IPS-20b (cell line): ENCODE data around the gene MRPS9.

Experiments
- H3K27ac ChIP-seq: one replicate; pipeline ENCODE4 v1.5.1; 2013; ENCODE audit warnings: low read length
- H3K27me3 ChIP-seq: 2 replicates; pipeline ENCODE4 v1.6.1; 2013; ENCODE audit warnings: mild to moderate bottlenecking, low read length, inconsistent platforms; ENCODE audit not compliant: insufficient read depth
- H3K36me3 ChIP-seq: 2 replicates; pipeline ENCODE4 v1.6.1; 2013; ENCODE audit warnings: low read depth, mild to moderate bottlenecking, inconsistent platforms, low read length, moderate library complexity; ENCODE audit not compliant: insufficient read depth
- H3K4me1 ChIP-seq: 2 replicates; pipeline ENCODE4 v1.6.1; 2013; ENCODE audit warnings: mild to moderate bottlenecking, control low read depth, inconsistent platforms, low read length, moderate library complexity; ENCODE audit not compliant: insufficient read depth
- H3K4me3 ChIP-seq: 2 replicates; pipeline ENCODE4 v1.5.1; 2013; ENCODE audit warnings: mild to moderate bottlenecking, low read length, inconsistent platforms
- H3K9ac ChIP-seq: 2 replicates; pipeline ENCODE4 v1.6.1; 2013; ENCODE audit warnings: low read depth, mild to moderate bottlenecking, inconsistent platforms, low read length, moderate library complexity
- H3K9me3 ChIP-seq: 2 replicates; pipeline ENCODE4 v1.6.1; 2013; ENCODE audit warnings: mild to moderate bottlenecking, low read depth, low read length, inconsistent platforms; ENCODE audit not compliant: insufficient read depth

Gene MRPS9

DNA sequence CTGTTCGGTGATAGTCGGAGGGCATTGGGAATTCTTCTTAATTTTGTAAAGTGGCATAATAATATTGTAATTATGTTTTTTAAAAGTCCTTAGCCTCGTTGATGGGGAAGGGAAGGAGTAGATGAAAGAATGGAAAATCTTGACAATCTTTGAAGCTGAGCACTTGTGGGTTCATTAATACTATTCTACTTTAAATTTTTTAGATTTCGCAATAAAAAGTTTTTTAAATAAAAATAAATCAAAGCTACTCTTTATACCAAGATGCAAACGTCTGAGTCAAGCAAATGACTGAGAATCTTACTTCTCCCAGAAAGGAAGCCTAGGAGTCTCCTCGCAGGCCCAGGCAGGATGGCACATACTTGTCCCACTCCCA, 105.2 kb downstream of the MRPS9 start:
- peak overlapping the region; percentile 77 for H3K4me3 ChIP-seq
- no peaks in the 10 kb centered on the region; the same call in 1 of the 2 replicates for H3K4me1 ChIP-seq
- no peaks in the 10 kb centered on the region for H3K9me3 ChIP-seq
- H3K9ac ChIP-seq, result peak overlapping the region; percentile 49; the same call in 1 of the 2 replicates
- H3K36me3 ChIP-seq, result no peaks in the 10 kb centered on the region
- H3K27me3 ChIP-seq, result peaks cover 29% of the 10 kb centered on the region
- H3K27ac ChIP-seq, result no peak overlapping the region

DNA sequence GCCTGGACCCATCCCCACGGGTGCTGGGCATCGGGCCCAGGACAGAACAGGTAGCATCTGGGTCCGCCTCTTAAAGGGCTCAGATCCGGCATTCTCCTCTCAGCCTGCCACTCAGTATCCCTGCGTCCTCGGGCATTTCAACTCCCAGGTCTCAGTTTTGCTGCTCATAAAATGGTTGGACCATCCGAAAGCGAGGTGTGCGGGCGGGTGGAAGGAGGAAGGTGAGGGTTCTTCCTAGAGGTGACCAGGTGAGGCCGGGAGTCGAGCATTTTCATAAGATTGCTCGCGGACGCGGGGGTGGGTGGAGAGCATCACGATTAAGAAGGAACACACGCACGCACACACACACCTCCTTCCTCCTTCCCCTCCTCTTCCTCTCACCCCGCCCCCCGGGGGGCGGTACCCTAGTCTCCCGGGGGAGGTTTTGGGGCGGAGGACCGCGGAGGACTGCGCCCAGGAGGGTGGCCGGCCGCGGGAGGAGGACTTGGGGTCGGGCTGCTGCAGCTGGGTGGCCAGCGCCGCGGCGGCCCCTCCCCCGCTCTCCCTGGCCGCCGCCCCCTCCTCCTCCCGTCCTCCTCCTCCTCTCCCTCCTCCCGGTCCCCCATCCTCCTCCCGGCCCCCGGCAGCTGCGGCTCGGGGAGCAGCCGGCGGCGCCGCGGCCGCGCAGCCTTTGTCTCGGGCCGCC, 105.7 kb downstream of the MRPS9 start:
- Histone ChIP-seq H3K27ac (no peak overlapping the region), H3K9ac (peak overlapping the region; percentile 49; the same call in 1 of the 2 replicates), H3K4me3 (peak overlapping the region; percentile 77), H3K9me3 (no peaks in the 10 kb centered on the region), H3K36me3 (no peaks in the 10 kb centered on the region), H3K4me1 (no peaks in the 10 kb centered on the region; the same call in 1 of the 2 replicates), H3K27me3 (peaks cover 29% of the 10 kb centered on the region)

DNA sequence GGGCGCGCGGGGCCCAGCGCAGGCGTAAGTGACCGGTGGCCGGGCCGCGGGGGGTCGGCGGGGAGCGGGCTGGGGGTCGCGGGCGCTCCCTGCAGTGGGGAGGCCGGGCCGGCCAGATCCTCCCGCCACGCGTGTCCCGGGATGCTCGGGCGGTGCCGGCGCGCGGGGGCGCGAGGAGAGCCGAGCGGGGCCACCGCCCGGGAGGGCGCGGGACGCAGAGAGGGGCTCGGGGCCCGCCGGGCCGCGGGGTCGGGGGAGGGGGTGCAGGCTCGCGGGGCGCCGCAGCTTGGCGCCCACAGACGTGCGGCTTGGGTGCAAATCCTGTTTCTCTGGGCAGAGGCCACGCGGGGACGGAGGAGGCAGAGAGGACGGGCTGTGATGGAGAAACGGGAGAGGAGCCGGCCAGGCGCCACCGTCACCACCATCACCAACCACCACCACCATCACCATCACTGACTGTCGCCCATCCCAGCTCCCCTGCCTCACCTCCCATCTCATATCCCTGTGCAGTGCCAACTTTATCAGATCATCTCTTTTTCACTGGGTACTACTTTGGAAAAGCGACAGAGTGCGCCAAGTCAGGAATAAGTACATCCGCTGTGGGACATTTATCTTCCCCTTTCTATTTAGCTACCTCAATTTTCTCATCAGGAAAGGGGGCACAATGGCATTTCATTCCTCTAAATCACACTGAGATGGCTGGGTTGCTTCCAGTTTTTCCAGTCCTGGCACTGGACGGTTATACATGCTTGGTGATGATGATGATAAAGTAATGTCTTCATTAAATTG, 106.5 kb downstream of the MRPS9 start:
- Histone ChIP-seq H3K9ac (peak overlapping the region; percentile 69; the same call in 1 of the 2 replicates), H3K4me3 (peak overlapping the region; percentile 77)

DNA sequence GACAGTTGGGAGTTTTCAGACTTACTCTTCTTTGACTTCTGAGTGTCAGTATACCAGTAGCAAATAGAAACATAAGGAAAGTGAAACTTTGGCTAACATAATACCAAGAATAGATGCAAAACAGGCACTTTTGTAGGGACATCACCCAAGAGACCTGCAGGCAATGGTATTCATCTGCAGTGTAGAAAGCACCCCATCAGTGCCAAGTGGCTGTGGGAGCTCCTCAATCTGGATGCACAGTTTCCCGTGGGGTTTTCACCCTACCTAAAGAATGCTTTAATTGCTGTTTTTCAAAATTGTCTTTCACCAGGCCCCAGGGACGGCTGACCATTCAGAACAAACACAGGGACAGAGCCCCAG, 107.1 kb downstream of the MRPS9 start:
- Histone ChIP-seq H3K9me3 (no peaks in the 10 kb centered on the region), H3K27me3 (peaks cover 29% of the 10 kb centered on the region), H3K4me1 (no peaks in the 10 kb centered on the region), H3K4me3 (peak overlapping the region; percentile 77), H3K36me3 (no peaks in the 10 kb centered on the region), H3K27ac (no peak overlapping the region), H3K9ac (peak overlapping the region; percentile 69; the same call in 1 of the 2 replicates)

More for the DNA sequence above, 106.5 kb downstream of the MRPS9 start:
- no peaks in the 10 kb centered on the region for H3K36me3 ChIP-seq
- peaks cover 29% of the 10 kb centered on the region for H3K27me3 ChIP-seq
- no peaks in the 10 kb centered on the region; the same call in 1 of the 2 replicates for H3K4me1 ChIP-seq
- H3K27ac ChIP-seq, result no peak overlapping the region
- no peaks in the 10 kb centered on the region for H3K9me3 ChIP-seq

DNA sequence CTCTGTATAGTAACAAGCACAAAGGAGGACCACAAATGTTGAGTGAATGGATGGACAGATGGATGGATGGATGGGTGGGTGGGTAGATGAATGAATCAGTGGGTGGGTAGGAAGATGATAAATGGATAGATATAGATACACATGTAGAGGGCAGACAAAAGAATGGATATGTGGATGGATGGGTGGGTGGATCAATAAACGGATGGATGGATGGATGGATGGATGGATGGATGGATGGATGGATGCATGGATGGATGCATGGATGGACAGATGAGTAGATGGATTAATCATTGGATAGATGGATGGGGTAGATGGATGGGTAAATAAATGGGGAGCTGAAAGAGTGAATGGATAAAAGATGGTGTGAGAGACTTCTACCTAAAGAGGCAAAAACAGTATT, 111.4 kb downstream of the MRPS9 start:
- Histone ChIP-seq H3K9me3 (no peaks in the 10 kb centered on the region), H3K36me3 (no peaks in the 10 kb centered on the region), H3K27me3 (peaks cover 10% of the 10 kb centered on the region), H3K9ac (no peak overlapping the region), H3K4me3 (no peak overlapping the region), H3K4me1 (no peaks in the 10 kb centered on the region), H3K27ac (no peak overlapping the region)
